Thyroid gland (tissue), 4 donors: ENCODE results near the gene DAB1. TPM values are rescaled to one million over a fixed set of nuclear protein-coding genes. Genes with fewer than 3 reads are reported as not detected.
"Not testable (repeated sequence)": the region's sequence is repeated elsewhere in the genome, so short reads cannot be mapped to it uniquely, and the experiment has no call there.

Experiments
- DNase-seq, 2 donors: peaks; one replicate each; pipeline ENCODE4 v3.0.0-alpha.2; 2019
- H3K27ac ChIP-seq, 3 donors: fragments of 200-600 bp; sonication (generic); 1 replicate in 2 of 3; 2 replicates in 1 of 3; pipeline ENCODE4 v1.5.1; 2016 to 2019; ENCODE audit warnings: mild to moderate bottlenecking in 1 of 3, moderate library complexity in 1 of 3
- H3K27me3 ChIP-seq: fragments of 200-600 bp; sonication (generic); one replicate; pipeline ENCODE4 v1.5.1; 2019
- H3K36me3 ChIP-seq, 2 donors: fragments of 200-600 bp; sonication (generic); one replicate each; pipeline ENCODE4 v1.5.1; 2016 to 2019
- H3K4me1 ChIP-seq, 2 donors: fragments of 200-600 bp; sonication (generic); one replicate each; pipeline ENCODE4 v1.5.1; 2017 to 2019
- H3K4me3 ChIP-seq, 3 donors: fragments of 200-600 bp; sonication (generic); replicated peaks in 1 of 3; 1 replicate in 2 of 3; 2 replicates in 1 of 3; pipeline ENCODE4 v1.5.1; 2016; ENCODE audit warnings: mild to moderate bottlenecking in 1 of 3
- H3K9me3 ChIP-seq: fragments of 200-600 bp; sonication (generic); one replicate; pipeline ENCODE4 v1.5.1; 2017
- CTCF ChIP-seq, 6 experiments: fragments of 200-600 bp in 3 of 6; fragments of 450-650 bp in 3 of 6; sonication (generic) in 3 of 6; IDR thresholded peaks; one replicate each; pipeline ENCODE4 v1.5.1; 2016 to 2019; ENCODE audit warnings: antibody characterized with exemption in 6 of 6, mild to moderate bottlenecking in 2 of 6, inconsistent platforms in 1 of 6, moderate library complexity in 1 of 6
- POLR2A ChIP-seq, 2 donors: fragments of 450-650 bp; IDR thresholded peaks; one replicate each; pipeline ENCODE4 v1.6.1; 2017; ENCODE audit warnings: antibody characterized with exemption in 2 of 2, mild to moderate bottlenecking in 2 of 2, moderate library complexity in 1 of 2
- WGBS, 2 donors: methylation state at CpG; one replicate each; pipeline ENCODE4 v1.1.5; 2017; 5-methylcytosine and 5-hydroxymethylcytosine counted together
- intact Hi-C: fragments of 100-400 bp; cut with DNase I; formaldehyde crosslinking; loops from one replicate; pipeline ENCODE4 v1.15.1; 2023
- total RNA-seq, 4 donors: library from RNA; depleted of rRNA; stranded (reverse); fragments of >200 nt; gene quantifications; one replicate each; pipeline ENCODE4 v1.2.3, GENCODE V29; 2016

The DAB1 gene
- total RNA-seq, 4 donors from 2014 or later, result under 0.01 to 0.83 (median 0.21) TPM

GRCh38 chr1:57088653-57089052 is 335.2 kb downstream of the DAB1 start:
- Histone ChIP-seq H3K36me3 (no peaks in the 10 kb centered on the region), H3K27me3 (no peaks in the 10 kb centered on the region), H3K4me1 (no peaks in the 10 kb centered on the region), H3K4me3 (no peak overlapping the region), H3K9me3 (no peaks in the 10 kb centered on the region), H3K27ac (no peak overlapping the region)
- intact Hi-C loops, result no loop called here
- no peak for DNase-seq
- WGBS, 2 donors, result 82 to 83% methylated on average over 6 of the region's 6 CpGs
- no peak for TF ChIP-seq CTCF (IDR thresholded peaks at IDR 0.05)
- TF ChIP-seq POLR2A (IDR thresholded peaks at IDR 0.05), result no peak

GRCh38 chr1:57087660-57088059 is 336.2 kb downstream of the DAB1 start:
- DNase-seq, H3K27ac ChIP-seq, intact Hi-C loops, H3K27me3 ChIP-seq, H3K4me1 ChIP-seq, H3K9me3 ChIP-seq, H3K4me3 ChIP-seq, H3K36me3 ChIP-seq: not testable (repeated sequence)
- 94 to 100% methylated on average over 1 to 2 of the region's 3 CpGs for WGBS, 2 donors

GRCh38 chr1:57086154-57086553 is 337.7 kb downstream of the DAB1 start:
- H3K27me3 ChIP-seq, result no peaks in the 10 kb centered on the region
- no peaks in the 10 kb centered on the region for H3K9me3 ChIP-seq
- intact Hi-C loops, result no loop called here
- TF ChIP-seq POLR2A (IDR thresholded peaks at IDR 0.05), result no peak
- TF ChIP-seq CTCF (IDR thresholded peaks at IDR 0.05), result no peak
- no peak overlapping the region for H3K4me3 ChIP-seq
- DNase-seq, result no peak
- WGBS, 2 donors, result 67 to 74% methylated on average over 6 of the region's 6 CpGs
- no peak overlapping the region for H3K27ac ChIP-seq
- H3K4me1 ChIP-seq, result no peaks in the 10 kb centered on the region
- H3K36me3 ChIP-seq, result no peaks in the 10 kb centered on the region

GRCh38 chr1:57084701-57085100 is 339.2 kb downstream of the DAB1 start:
- H3K4me1 ChIP-seq, result no peaks in the 10 kb centered on the region
- DNase-seq, result no peak
- H3K9me3 ChIP-seq, result no peaks in the 10 kb centered on the region
- H3K27me3 ChIP-seq, result no peaks in the 10 kb centered on the region
- intact Hi-C loops, result no loop called here
- no peak overlapping the region for H3K4me3 ChIP-seq
- H3K27ac ChIP-seq, result no peak overlapping the region
- 89 to 95% methylated on average over 2 of the region's 2 CpGs for WGBS, 2 donors
- TF ChIP-seq CTCF (IDR thresholded peaks at IDR 0.05) (no peak), POLR2A (IDR thresholded peaks at IDR 0.05) (no peak)
- no peaks in the 10 kb centered on the region for H3K36me3 ChIP-seq

- H3K4me1 ChIP-seq, result no peaks in the 10 kb centered on the region
- no peaks in the 10 kb centered on the region for H3K36me3 ChIP-seq
- no peak for DNase-seq
- H3K4me3 ChIP-seq, result no peak overlapping the region
- H3K27me3 ChIP-seq, result no peaks in the 10 kb centered on the region
- intact Hi-C loops, result no loop called here
- H3K9me3 ChIP-seq, result no peaks in the 10 kb centered on the region
- no peak overlapping the region for H3K27ac ChIP-seq
- WGBS, 2 donors, result 62 to 76% methylated on average over 7 of the region's 7 CpGs
- TF ChIP-seq POLR2A (IDR thresholded peaks at IDR 0.05) (no peak), CTCF (IDR thresholded peaks at IDR 0.05) (no peak)
Measured at GRCh38 chr1:57082711-57083439, 341.0 kb downstream of the DAB1 start.
